K562 (cell line): ENCODE data around the gene CROCC2.

Experiments used
- ATF7 ChIP-seq: fragments of 450-650 bp; IDR thresholded peaks from 2 replicates; pipeline ENCODE4 v1.7.1; 2014; ENCODE audit warnings: mild to moderate bottlenecking, moderate library complexity
- FOXA1 ChIP-seq: fragments of 450-650 bp; IDR thresholded peaks from 2 replicates; pipeline ENCODE4 v1.6.1; 2016; ENCODE audit warnings: mild to moderate bottlenecking, borderline replicate concordance
- FOXJ3 ChIP-seq: sonication (generic); formaldehyde crosslinking; IDR thresholded peaks from 2 replicates; pipeline ENCODE4 v1.4.0; 2020; ENCODE audit warnings: mild to moderate bottlenecking, missing genetic modification reagents
- HNRNPUL1 ChIP-seq: fragments of 200-400 bp; formaldehyde crosslinking; IDR thresholded peaks from 2 replicates; pipeline ENCODE4 v1.6.1; 2017; ENCODE audit warnings: low read length
- MXI1 ChIP-seq: IDR thresholded peaks from 2 replicates; pipeline ENCODE4 v1.6.1; 2011; ENCODE audit warnings: low read depth, mild to moderate bottlenecking, improper control_type of control experiment, low read length
- MYC ChIP-seq, 2 experiments: fragments of 250-450 bp in 1 of 2; sonication (Bioruptor Pico) in 1 of 2; IDR thresholded peaks; 2 replicates each; pipeline versions ENCODE4 v1.5.1 to v1.6.1; 2012 to 2021; ENCODE audit warnings: low read depth in 2 of 2, borderline replicate concordance in 1 of 2, improper control_type of control experiment in 1 of 2, low read length in 1 of 2, mild to moderate bottlenecking in 1 of 2, moderate library complexity in 1 of 2
- PHF21A ChIP-seq: fragments of 450-650 bp; IDR thresholded peaks from 2 replicates; pipeline ENCODE4 v1.6.1; 2017; ENCODE audit warnings: low read depth, borderline replicate concordance
- RBM15 ChIP-seq: fragments of 200-400 bp; formaldehyde crosslinking; IDR thresholded peaks from 2 replicates; pipeline ENCODE4 v1.6.1; 2018; ENCODE audit warnings: mild to moderate bottlenecking, low read length, moderate library complexity; ENCODE audit not compliant: insufficient read depth
- RUNX1 ChIP-seq: sonication (generic); IDR thresholded peaks from 2 replicates; pipeline ENCODE4 v1.6.1; 2016; ENCODE audit warnings: antibody characterized with exemption, low read depth
- ZBTB8A ChIP-seq: fragments of 450-650 bp; IDR thresholded peaks from 2 replicates; pipeline ENCODE4 v1.6.1; 2018; ENCODE audit warnings: mild to moderate bottlenecking, moderate library complexity; ENCODE audit not compliant: partially characterized antibody
- TF ChIP-seq, protein P1 (sequence below), 3 experiments: IDR thresholded peaks in 2 of 3; conservative IDR thresholded peaks in 1 of 3; 2 replicates each; pipeline ENCODE4 v1.5.1; 2011 to 2012; ENCODE audit warnings: low read length in 3 of 3, mild to moderate bottlenecking in 3 of 3, control low read depth in 2 of 3, improper control_type of control experiment in 1 of 3, inconsistent platforms in 1 of 3, low read depth in 1 of 3, mixed read lengths in 1 of 3, moderate library complexity in 1 of 3; ENCODE audit not compliant: insufficient read depth in 2 of 3
- TF ChIP-seq, protein P2 (sequence below): fragments of 450-650 bp; formaldehyde crosslinking; IDR thresholded peaks from 2 replicates; pipeline ENCODE4 v1.4.0; 2020; ENCODE audit warnings: mild to moderate bottlenecking, moderate library complexity
- TF ChIP-seq, protein P3 (sequence below): fragments of 450-650 bp; IDR thresholded peaks from 2 replicates; pipeline ENCODE4 v1.6.1; 2016; ENCODE audit warnings: low read depth

DNA sequence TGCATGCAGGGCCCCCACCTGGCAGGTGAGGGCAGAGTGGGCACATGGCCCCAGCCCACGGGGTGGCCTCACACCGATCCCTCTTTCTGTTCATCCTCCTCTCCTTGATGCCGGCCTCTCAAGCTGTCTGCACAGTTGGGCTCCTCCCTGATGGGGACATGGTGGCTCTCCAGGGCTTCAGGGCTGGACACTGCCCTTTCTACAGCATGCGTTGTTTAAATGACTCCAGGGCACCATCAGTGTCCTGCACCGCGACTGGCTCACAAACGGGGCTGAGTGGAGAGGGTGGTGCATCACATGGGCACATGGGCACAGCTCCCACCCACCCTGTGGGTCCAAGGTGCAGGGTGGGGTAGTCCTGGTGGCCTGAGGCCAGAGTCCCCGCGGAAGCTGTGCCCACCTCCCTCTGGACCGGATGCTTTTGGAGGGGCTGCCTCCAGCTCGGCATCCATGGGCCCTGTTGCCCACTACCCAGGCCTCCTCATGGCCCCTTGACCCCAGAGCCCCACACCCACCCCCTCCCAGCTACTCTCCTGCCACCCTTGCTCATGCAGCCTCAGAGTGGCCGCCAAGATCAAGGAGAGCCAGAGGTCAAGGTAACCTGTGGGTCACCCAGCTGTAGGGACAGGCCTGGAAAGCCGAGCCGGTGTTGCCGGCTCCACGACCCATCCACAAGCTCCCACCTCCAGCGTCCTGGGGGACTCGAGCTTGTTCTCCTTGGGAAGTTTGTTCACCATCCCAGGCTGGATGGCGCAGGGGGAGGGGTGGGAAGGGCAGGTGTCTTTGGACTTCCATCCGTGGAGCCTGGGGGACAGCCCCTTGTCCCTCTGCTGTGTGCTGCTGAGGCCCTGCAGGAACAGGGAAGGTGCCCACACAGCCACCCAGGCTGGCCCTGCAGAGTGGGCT lies 80.0 kb downstream of the CROCC2 start:
- TF ChIP-seq, protein P1, sequence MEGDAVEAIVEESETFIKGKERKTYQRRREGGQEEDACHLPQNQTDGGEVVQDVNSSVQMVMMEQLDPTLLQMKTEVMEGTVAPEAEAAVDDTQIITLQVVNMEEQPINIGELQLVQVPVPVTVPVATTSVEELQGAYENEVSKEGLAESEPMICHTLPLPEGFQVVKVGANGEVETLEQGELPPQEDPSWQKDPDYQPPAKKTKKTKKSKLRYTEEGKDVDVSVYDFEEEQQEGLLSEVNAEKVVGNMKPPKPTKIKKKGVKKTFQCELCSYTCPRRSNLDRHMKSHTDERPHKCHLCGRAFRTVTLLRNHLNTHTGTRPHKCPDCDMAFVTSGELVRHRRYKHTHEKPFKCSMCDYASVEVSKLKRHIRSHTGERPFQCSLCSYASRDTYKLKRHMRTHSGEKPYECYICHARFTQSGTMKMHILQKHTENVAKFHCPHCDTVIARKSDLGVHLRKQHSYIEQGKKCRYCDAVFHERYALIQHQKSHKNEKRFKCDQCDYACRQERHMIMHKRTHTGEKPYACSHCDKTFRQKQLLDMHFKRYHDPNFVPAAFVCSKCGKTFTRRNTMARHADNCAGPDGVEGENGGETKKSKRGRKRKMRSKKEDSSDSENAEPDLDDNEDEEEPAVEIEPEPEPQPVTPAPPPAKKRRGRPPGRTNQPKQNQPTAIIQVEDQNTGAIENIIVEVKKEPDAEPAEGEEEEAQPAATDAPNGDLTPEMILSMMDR (IDR thresholded peaks at IDR 0.05 in 2 of 3, conservative IDR thresholded peaks at IDR 0.05 in 1 of 3; ENCODE audit: insufficient read depth in 2 of 3, low read depth in 1 of 3, low read length in 3 of 3), result no peak
- TF ChIP-seq ZBTB8A (no peak), ATF7 (no peak), PHF21A (no peak), FOXJ3 (CRISPR knock-in tag) (no peak), RUNX1 (no peak), FOXA1 (no peak), RBM15 (no peak), MXI1 (no peak), MYC (IDR thresholded peaks at IDR 0.05; ENCODE audit: low read depth, low read length) (no peak), MYC (CRISPR knock-in tag; IDR thresholded peaks at IDR 0.05; ENCODE audit: borderline replicate concordance, low read depth) (no peak), HNRNPUL1 (no peak)
- TF ChIP-seq, protein P2, sequence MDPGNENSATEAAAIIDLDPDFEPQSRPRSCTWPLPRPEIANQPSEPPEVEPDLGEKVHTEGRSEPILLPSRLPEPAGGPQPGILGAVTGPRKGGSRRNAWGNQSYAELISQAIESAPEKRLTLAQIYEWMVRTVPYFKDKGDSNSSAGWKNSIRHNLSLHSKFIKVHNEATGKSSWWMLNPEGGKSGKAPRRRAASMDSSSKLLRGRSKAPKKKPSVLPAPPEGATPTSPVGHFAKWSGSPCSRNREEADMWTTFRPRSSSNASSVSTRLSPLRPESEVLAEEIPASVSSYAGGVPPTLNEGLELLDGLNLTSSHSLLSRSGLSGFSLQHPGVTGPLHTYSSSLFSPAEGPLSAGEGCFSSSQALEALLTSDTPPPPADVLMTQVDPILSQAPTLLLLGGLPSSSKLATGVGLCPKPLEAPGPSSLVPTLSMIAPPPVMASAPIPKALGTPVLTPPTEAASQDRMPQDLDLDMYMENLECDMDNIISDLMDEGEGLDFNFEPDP (CRISPR knock-in tag), result no peak
- TF ChIP-seq, protein P3, sequence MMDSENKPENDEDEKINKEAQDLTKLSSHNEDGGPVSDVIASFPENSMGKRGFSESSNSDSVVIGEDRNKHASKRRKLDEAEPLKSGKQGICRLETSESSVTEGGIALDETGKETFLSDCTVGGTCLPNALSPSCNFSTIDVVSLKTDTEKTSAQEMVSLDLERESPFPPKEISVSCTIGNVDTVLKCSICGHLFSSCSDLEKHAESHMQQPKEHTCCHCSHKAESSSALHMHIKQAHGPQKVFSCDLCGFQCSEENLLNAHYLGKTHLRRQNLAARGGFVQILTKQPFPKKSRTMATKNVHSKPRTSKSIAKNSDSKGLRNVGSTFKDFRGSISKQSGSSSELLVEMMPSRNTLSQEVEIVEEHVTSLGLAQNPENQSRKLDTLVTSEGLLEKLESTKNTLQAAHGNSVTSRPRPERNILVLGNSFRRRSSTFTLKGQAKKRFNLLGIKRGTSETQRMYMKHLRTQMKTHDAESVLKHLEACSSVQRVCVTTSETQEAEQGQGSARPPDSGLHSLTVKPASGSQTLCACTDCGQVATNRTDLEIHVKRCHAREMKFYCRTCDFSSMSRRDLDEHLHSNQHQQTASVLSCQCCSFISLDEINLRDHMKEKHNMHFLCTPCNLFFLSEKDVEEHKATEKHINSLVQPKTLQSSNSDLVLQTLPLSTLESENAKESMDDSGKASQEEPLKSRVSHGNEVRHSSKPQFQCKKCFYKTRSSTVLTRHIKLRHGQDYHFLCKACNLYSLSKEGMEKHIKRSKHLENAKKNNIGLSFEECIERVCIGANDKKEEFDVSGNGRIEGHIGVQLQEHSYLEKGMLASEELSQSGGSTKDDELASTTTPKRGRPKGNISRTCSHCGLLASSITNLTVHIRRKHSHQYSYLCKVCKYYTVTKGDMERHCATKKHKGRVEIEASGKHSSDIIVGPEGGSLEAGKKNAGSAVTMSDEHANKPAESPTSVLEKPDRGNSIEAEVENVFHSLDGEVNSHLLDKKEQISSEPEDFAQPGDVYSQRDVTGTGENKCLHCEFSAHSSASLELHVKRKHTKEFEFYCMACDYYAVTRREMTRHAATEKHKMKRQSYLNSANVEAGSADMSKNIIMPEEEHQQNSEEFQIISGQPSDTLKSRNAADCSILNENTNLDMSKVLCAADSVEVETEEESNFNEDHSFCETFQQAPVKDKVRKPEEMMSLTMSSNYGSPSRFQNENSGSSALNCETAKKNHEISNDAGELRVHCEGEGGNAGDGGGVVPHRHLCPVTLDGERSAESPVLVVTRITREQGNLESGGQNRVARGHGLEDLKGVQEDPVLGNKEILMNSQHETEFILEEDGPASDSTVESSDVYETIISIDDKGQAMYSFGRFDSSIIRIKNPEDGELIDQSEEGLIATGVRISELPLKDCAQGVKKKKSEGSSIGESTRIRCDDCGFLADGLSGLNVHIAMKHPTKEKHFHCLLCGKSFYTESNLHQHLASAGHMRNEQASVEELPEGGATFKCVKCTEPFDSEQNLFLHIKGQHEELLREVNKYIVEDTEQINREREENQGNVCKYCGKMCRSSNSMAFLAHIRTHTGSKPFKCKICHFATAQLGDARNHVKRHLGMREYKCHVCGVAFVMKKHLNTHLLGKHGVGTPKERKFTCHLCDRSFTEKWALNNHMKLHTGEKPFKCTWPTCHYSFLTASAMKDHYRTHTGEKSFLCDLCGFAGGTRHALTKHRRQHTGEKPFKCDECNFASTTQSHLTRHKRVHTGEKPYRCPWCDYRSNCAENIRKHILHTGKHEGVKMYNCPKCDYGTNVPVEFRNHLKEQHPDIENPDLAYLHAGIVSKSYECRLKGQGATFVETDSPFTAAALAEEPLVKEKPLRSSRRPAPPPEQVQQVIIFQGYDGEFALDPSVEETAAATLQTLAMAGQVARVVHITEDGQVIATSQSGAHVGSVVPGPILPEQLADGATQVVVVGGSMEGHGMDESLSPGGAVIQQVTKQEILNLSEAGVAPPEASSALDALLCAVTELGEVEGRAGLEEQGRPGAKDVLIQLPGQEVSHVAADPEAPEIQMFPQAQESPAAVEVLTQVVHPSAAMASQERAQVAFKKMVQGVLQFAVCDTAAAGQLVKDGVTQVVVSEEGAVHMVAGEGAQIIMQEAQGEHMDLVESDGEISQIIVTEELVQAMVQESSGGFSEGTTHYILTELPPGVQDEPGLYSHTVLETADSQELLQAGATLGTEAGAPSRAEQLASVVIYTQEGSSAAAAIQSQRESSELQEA, result no peak
